Colonic mucosa (tissue), 4 donors: ENCODE results near the gene RCCD1. TPM values are rescaled to one million over a fixed set of nuclear protein-coding genes. Genes with fewer than 3 reads are reported as not detected.

Experiments
- DNase-seq: peaks from one replicate; pipeline ENCODE4 v3.0.0-alpha.2; 2020
- H3K27ac ChIP-seq: fragments of 200-600 bp; one replicate; pipeline ENCODE4 v1.8.0; 2021
- H3K27me3 ChIP-seq: fragments of 200-600 bp; one replicate; pipeline ENCODE4 v1.8.0; 2021
- H3K36me3 ChIP-seq: fragments of 200-600 bp; one replicate; pipeline ENCODE4 v1.8.0; 2021
- H3K4me1 ChIP-seq: fragments of 200-600 bp; one replicate; pipeline ENCODE4 v1.8.0; 2021; ENCODE audit warnings: mild to moderate bottlenecking
- H3K4me3 ChIP-seq: fragments of 200-600 bp; one replicate; pipeline ENCODE4 v1.8.0; 2021
- H3K9ac ChIP-seq, 2 donors: one replicate each; pipeline ENCODE4 v1.7.0; 2013; ENCODE audit warnings: control low read depth in 2 of 2, low read depth in 2 of 2, low read length in 2 of 2
- H3K9me3 ChIP-seq: fragments of 200-600 bp; one replicate; pipeline ENCODE4 v1.8.0; 2021
- intact Hi-C: fragments of 100-400 bp; cut with DNase I; formaldehyde crosslinking; loops from one replicate; pipeline ENCODE4 v1.14.1; 2022
- total RNA-seq, 2 donors: library from RNA; stranded (reverse); fragmentation: NEBNext Ultra II Directional in 1 of 2; extraction: Animal tissue kit (Norgen Biotek cat#: 25700) in 1 of 2; gene quantifications; one replicate each; pipeline ENCODE4 v1.2.1, GENCODE V29; 2021
- TF ChIP-seq, protein P1 (sequence below): fragments of 200-600 bp; IDR thresholded peaks from one replicate; pipeline ENCODE4 v1.8.0; 2022; ENCODE audit warnings: antibody characterized with exemption, mild to moderate bottlenecking
- donor health status: healthy.
- donor health status: DM: no; HTN: no; CAD: no.
- donor health status: DM: no; HTN: no; CAD: no.

RCCD1 gene
- total RNA-seq, 2 donors from 2014 or later = 14.8 to 33.0 TPM

DNA sequence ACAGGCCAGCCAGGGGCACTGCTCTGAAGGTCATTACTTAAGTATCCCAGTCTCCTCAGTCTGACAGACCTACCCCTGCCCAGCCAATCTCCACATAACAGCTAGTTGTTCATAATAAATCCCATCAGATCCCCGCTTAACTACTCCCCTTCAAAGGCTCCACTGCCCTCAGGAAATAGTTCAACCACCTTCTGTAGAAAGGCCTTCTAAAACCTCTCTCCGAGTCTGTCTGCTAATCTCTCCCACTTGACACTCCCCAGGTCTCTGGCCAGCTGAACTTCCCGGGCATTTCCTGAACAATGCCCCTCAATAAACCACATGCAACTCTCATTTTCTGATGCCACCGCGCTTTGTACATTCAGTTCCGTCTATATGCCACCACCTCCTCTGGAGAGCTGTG lies 33.6 kb downstream of the RCCD1 start:
- TF ChIP-seq, protein P1, sequence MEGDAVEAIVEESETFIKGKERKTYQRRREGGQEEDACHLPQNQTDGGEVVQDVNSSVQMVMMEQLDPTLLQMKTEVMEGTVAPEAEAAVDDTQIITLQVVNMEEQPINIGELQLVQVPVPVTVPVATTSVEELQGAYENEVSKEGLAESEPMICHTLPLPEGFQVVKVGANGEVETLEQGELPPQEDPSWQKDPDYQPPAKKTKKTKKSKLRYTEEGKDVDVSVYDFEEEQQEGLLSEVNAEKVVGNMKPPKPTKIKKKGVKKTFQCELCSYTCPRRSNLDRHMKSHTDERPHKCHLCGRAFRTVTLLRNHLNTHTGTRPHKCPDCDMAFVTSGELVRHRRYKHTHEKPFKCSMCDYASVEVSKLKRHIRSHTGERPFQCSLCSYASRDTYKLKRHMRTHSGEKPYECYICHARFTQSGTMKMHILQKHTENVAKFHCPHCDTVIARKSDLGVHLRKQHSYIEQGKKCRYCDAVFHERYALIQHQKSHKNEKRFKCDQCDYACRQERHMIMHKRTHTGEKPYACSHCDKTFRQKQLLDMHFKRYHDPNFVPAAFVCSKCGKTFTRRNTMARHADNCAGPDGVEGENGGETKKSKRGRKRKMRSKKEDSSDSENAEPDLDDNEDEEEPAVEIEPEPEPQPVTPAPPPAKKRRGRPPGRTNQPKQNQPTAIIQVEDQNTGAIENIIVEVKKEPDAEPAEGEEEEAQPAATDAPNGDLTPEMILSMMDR = no peak
- Histone ChIP-seq H3K4me3 (no peak overlapping the region), H3K27me3 (no peaks in the 10 kb centered on the region), H3K9ac (peak overlapping the region in 1 of 2 donors; percentile 64), H3K9me3 (no peaks in the 10 kb centered on the region), H3K4me1 (no peaks in the 10 kb centered on the region), H3K36me3 (no peaks in the 10 kb centered on the region), H3K27ac (no peak overlapping the region)
- intact Hi-C loops = no loop called here
- DNase-seq = no peak

DNA sequence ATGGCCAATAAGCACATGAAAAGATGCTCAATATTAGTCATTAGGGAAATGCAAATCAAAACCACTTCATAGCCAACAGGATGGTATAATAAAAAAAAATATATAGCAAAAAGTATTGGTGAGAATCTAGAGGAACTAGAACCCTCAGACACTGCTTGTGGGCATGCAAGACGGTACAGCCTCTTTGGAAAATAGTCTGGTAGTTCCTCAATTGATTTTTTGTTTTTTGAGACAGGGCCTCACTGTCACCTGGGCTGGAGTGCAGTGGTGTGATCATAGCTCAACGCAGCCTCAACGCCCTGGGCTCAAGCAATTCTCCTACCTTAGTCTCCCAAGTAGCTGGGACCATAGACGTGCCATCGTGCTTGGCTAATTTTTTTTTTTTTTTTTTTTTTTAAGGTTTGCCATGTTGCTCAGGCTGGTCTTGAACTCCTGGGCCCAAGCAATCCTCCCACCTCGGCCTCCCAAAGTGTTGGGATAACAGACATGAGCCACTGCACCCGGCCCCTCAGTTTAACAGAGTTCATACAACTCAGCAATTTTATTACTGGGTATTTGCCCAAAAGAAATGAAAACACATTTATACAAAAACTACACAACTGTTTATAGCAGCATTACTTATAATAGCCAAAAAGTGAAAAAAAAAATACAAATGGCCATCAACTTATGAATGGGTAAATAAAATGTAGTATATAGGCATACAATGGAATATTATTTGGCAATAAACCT lies 34.5 kb downstream of the RCCD1 start:
- no peaks in the 10 kb centered on the region for H3K36me3 ChIP-seq
- H3K9ac ChIP-seq = no peak overlapping the region
- intact Hi-C loops = no loop called here
- H3K9me3 ChIP-seq = no peaks in the 10 kb centered on the region
- no peak overlapping the region for H3K27ac ChIP-seq
- no peak overlapping the region for H3K4me3 ChIP-seq
- TF ChIP-seq, protein P1 = no peak
- H3K4me1 ChIP-seq = peaks cover 3% of the 10 kb centered on the region
- no peaks in the 10 kb centered on the region for H3K27me3 ChIP-seq
- no peak for DNase-seq

DNA sequence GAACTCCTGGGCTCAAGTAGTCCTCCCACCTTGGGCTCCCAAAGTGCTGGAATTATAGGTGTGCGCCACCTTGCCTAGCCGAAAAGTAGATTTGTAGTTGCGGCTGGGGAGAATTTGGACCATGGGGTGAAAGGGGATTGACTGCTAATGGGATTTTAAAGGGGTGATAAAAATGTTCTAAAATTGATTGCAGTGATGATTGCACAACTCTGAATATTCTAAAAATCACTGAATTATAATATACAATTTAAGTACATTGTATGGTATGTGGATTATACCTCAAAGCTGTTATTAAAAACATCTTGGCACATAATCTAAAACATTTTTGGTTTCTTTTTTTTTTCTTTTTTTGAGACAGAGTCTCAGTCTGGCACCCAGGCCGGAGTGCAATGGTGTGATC lies 35.8 kb downstream of the RCCD1 start:
- H3K4me1 ChIP-seq = peaks cover 5% of the 10 kb centered on the region
- H3K27ac ChIP-seq = no peak overlapping the region
- H3K9ac ChIP-seq = no peak overlapping the region
- H3K27me3 ChIP-seq = no peaks in the 10 kb centered on the region
- H3K36me3 ChIP-seq = no peaks in the 10 kb centered on the region
- DNase-seq = no peak
- H3K4me3 ChIP-seq = no peak overlapping the region
- TF ChIP-seq, protein P1 = no peak
- intact Hi-C loops = no loop called here
- no peaks in the 10 kb centered on the region for H3K9me3 ChIP-seq

DNA sequence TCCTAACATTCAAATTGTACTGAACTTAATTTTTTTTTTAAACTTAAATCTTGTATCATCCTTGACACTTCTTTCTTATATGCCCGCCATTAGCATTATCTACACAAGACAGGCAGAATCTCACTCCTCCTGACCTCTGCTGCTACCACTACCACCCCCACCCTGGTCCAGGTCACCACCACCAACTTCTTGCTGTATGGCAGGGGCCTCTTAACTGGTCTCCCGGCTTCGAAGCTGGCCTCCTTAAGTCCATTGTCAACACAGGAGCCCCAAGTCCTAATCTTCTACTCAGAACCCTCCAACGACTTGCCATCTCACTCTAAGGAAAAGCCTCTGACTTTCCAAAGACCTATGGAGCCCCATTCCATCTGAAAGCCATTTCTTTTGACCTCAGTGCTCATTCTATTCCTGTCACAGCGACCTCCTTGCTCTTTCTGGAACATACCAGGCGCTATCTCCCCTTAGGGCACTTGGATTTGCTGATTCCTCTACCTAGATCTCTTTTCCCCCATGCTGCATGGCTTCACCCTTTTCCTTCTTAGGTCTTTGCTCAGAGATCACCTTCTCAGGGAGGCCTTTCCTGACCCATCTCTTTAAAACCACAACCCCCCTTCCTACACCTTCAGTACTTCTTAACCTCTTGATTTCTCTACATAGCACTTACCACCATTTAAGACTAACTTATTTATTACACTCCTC lies 37.1 kb downstream of the RCCD1 start:
- Histone ChIP-seq H3K27me3 (no peaks in the 10 kb centered on the region), H3K27ac (no peak overlapping the region), H3K9ac (no peak overlapping the region), H3K36me3 (no peaks in the 10 kb centered on the region), H3K4me1 (peaks cover 6% of the 10 kb centered on the region), H3K9me3 (no peaks in the 10 kb centered on the region), H3K4me3 (no peak overlapping the region)
- no peak for DNase-seq
- TF ChIP-seq, protein P1 = no peak
- intact Hi-C loops = no loop called here

DNA sequence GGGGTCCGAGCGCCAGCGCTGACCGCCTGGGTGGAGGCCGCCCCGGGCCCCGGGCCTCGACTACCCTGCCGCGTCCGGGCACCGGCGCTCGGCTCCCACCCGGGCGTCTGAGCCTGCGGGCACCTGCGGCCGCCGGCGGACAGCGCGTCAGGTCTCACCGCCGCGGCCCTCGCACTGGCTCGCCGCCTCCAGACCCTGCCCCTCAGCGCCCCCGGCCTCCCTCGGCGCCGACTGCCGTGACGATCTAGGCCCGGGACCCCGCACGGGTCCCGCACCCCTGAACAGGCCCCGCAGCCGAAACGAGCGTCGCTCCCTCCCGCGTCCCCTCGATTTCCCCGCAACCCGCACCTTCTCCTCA lies 39.4 kb downstream of the RCCD1 start:
- Histone ChIP-seq H3K27ac (peak overlapping the region; percentile 71), H3K36me3 (no peaks in the 10 kb centered on the region), H3K4me1 (peaks cover 6% of the 10 kb centered on the region), H3K9me3 (no peaks in the 10 kb centered on the region), H3K27me3 (no peaks in the 10 kb centered on the region), H3K4me3 (peak overlapping the region; percentile 99), H3K9ac (peak overlapping the region; percentile 88 to 98)
- DNase-seq = peak; percentile 25
- intact Hi-C loops = no loop called here
- TF ChIP-seq, protein P1 = no peak
